Stimulated activated CD4-positive, alpha-beta T cell treated with anti-CD3 and anti-CD28 coated beads, Interleukin-4, amount 100 ng/mL, for 4 hours (primary cell): ENCODE results near the gene RAET1G.
"Not testable (repeated sequence)": the region's sequence is repeated elsewhere in the genome, so short reads cannot be mapped to it uniquely, and the experiment has no call there.

Experiments used
- DNase-seq, 2 experiments: peaks; one replicate each; pipeline ENCODE4 v3.0.0-alpha.2; 2020

Gene RAET1G

GRCh38 chr6:149922642-149923326 lies at the start of gene RAET1G:
TSS of gene RAET1G (minus strand) at chr6:149923121. CDS start at chr6:149923010, 111 bp downstream.
- peak; percentile 75 to 84 for DNase-seq

DNA sequence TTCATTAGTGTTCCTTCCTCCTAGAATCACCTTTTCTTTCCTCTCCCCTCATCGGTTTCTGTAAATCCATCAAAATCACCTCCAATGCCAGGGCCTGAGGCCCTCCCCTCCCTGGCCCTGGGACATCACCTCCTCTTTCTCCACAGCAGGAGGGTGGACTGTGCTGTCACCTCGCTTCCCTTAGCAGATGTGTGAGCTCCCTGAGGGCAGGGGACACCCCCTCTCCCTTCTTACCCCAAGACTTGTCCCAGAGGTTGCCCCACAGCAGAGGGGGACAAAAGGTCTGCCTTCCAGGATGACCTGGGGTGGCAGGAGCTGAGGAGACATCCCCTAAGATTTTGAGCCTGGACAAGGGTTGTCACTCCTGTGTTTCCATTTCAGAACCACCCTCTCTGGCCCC lies 46.7 kb upstream of the RAET1G start:
- DNase-seq, result no peak

DNA sequence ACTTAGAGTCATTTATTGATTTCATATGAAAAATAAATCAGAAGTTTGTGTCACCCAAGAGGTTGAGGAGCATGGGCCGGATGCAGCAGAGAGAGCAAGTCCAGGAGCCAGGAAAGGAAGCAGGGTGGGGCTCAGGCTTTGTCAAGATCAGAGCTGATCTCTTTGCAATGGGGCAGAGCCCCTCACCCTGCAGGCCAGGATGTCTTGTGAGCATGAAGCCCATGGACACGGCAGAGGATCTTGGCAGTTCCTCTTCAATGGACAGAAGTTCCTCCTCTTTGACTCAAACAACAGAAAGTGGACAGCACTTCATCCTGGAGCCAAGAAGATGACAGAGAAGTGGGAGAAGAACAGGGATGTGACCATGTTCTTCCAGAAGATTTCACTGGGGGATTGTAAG lies 46.0 kb upstream of the RAET1G start:
- not testable (repeated sequence) for DNase-seq

- not testable (repeated sequence) for DNase-seq
Observed at GRCh38 chr6:149967999-149968398, 45.1 kb upstream of the RAET1G start.

DNA sequence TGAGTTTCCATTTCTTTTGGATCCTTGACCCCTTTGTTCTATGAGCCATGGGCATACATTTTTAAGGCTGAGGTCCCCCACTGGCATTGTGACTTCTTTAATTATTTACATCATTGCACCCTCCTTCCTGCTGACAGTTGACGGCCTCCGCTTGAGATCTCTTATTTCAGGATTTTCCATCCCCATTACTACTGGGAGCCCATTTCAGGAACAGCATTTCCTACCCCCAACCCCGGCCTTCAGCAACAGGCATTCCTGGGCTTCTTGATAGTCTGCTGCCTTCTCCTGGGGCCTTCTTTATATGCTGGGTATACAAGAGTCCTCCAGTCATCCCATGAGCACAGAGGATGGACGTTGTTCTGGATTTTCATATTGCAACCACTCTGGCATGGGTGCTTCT lies 44.7 kb upstream of the RAET1G start:
- DNase-seq, result no peak

GRCh38 chr6:149966319-149966718 lies 43.4 kb upstream of the RAET1G start:
- DNase-seq, result not testable (repeated sequence)

DNA sequence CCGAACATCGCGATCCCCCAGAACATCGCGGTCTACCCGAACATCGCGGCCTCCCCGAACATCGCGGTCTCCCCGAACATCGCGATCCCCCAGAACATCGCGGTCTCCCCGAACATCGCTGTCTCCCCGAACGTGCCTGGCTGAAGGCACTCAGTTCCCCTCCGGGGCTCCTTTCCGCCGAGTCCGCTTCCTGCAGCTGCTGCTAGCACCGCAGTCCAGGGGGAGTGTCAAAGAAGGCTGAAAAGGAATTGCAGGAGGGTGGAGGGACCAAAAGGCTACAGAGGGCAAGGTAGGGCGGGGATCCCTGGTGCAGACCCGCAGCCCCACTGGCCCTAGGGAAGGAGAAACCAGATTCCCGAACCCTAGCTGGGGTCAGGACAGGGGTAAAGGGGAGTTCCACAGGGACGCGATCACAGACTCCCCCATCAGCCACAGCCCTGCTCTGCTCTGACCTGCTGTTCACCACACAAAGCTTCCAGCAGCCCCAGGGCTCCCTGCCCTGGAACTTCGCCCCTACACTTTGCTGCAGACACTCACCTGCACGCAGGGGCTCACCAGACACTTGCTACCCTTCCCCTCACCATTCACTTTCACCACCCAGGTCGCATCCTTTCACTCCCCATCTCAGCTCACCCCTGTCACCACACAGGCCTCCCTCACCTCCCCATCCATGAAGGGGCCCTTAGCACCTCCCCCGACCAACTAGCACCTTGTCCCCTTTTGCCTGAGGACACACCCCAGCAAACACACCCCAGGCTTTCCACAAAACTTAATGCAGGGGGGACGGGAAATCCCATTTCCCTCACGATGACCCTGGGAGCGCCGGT lies 42.5 kb upstream of the RAET1G start:
- peak in 1 of 2 experiments; percentile 15 for DNase-seq

DNA sequence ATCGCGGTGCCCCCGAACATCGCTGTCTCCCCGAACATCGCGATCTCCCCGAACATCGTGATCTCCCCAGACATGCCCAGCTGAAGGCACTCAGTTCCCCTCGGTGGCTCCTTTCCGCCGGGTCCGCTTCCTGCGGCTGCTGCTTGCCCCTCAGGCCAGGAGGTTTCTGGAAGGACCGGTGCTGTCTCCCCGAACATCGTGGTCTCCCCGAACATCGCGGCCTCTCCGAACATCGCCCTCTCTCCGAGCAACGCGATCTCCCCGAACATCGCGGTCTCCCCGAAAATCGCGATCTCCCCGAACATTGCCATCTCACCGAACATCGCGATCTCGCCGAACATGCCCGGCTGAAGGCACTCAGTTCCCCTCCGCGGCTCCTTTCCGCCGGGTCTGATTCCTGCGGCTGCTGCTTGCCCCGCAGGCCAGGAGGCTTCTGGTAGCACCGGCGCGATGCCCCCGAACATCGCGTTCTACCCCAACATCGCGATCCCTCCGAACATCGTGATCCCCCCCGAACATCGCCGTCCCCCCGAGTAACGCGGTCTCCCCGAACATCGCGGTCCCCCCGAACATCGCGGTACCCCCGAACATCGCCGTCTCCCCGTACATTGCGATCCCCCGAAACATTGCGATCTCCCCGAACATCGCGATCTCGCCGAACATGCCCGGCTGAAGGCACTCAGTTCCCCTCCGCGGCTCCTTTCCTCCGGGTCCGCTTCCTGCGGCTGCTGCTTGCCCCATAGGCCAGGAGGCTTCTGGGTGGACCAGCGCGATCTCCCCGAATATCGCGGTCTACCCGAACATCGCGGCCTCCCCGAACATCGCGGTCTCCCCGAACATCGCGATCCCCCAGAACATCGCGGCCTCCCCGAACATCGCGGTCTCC lies 41.6 kb upstream of the RAET1G start:
- peak in 1 of 2 experiments; percentile 19 for DNase-seq

DNA sequence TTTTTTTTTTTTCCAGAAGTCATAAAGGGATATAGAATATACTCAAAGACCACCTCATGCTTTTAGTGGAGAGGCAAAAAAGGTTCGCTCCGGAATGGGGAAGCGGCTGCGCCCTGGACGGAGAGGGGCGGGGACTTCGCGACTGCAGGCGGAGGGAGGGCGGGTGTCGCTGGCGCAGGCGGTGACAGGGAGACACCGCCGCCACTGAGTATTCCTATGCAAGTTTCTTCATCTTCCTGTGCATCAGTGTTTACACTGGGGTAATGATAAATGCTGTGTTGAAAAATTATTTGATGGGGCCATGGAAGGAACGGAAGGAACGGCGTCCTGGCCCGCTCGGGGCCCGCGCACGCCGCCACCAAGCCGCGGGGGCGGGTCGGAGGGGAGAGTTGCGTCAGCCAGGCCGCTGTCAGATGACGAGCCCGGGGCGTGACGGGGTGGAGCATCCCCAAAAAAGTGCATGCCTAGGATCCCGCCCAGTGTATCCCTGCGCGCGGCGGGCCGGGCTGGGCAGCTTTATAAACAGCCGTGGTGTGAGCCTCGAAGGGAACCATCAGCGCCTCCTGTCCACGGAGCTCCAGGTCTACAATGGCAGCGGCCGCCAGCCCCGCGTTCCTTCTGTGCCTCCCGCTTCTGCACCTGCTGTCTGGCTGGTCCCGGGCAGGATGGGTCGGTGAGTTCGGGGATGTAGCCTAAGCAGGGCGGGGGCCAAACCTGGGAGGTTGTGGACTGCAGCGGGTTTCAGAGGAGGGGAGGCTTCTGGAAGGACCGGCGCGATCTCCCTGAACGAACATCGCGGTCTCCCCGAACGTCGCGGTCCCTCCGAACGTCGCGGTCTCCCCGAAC lies 40.8 kb upstream of the RAET1G start, which contains the start of gene ULBP1:
TSS of gene ULBP1 (plus strand) at position 482 of the 846 bp plus-strand sequence. CDS start at position 589, 107 bp downstream.
- DNase-seq, result peak; percentile 73 to 75

- peak; percentile 40 to 46 for DNase-seq
Observed at GRCh38 chr6:149963212-149963461, 40.2 kb upstream of the RAET1G start.

DNA sequence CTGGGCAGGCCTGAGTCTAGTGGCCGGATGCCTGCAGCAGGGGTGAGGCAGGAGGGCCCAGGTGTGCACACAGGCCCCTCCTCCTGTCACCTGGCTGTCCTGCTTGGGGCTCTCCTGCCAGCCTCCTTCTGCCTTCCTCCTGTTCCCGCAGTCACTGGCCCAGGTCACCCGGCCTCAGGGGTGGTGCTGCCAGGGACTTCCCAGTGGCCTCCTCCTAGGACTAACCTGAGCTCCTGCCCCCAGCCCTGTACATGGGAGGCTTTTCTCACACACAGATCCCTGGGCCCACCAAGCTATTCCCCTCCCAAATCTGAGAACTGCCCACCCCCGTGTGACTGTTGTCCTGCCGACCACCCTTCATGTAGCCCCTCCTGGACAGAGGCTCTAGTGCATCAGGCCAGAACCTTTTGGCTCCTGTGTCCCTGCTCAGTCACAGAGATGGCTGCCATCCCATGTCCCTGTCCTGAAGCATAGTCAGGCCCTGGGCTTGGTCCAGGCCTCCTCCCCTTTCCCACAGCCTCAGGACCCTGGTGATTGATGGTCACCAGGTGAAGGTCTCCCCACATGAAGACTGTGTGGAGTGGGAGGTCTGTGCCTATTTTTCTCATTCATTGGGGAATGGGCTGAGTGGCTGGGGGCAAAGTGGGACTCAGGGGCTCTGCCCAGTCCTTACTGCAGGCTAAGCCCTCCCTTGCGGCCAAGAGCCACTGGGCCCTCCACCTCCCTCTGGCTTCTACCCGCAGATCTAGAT lies 39.7 kb upstream of the RAET1G start:
- no peak for DNase-seq

DNA sequence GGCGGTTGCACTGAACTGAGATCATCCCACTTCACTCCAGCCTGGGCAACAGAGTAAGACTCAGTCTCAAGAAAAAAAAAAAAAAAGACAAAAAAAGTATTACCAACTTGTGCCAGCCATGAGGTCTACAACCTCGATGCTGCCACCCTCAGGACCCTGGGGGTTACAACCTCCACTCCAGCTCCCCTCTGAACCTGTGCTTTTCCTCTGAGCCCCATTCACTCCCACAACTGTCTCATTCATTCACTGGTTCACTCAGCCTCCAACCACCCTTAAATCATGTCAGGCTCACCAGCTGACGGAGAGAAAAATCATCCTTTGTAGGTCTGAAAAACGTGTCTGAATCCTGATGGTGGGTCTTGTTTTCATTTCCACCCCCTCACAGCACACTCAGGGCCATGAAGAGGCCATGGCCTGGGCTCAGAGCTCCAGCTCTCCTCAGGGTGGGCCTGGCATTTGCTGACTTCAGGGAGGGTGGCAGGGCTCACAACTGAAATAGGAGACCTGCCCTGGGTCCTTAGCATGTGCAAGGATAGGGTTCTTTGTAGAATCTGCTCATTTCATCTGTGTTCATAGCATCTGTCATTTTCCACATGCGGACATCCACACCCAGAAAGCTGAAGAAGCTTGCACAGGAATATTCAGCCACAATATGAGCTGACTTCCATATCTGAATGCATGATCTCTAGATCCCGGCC lies 39.0 kb upstream of the RAET1G start:
- DNase-seq, result peak; percentile 22 to 50

GRCh38 chr6:149960488-149960887 lies 37.6 kb upstream of the RAET1G start:
- no peak for DNase-seq

GRCh38 chr6:149959806-149960205 lies 36.9 kb upstream of the RAET1G start:
- not testable (repeated sequence) for DNase-seq

DNA sequence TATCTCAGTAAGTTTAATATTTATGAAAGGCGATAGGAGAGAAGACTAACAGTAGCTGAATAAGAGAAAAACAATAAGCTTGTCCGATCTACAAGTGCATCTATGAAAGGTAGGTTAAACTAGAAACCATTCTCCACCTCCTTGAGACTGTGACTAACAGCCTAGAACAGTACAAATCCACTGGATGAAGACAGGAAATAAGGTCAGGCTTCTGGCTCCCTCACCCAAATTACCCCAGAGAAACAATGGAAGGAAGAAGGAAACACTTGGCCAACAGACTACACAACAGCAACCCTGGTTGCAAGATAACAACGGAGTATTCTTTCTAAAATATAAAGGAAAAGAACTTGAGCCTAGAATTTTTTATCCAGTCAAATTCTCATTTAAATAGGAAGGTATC lies 35.2 kb upstream of the RAET1G start:
- DNase-seq, result not testable (repeated sequence)

- not testable (repeated sequence) for DNase-seq
Observed at GRCh38 chr6:149955654-149956317, 32.9 kb upstream of the RAET1G start.

DNA sequence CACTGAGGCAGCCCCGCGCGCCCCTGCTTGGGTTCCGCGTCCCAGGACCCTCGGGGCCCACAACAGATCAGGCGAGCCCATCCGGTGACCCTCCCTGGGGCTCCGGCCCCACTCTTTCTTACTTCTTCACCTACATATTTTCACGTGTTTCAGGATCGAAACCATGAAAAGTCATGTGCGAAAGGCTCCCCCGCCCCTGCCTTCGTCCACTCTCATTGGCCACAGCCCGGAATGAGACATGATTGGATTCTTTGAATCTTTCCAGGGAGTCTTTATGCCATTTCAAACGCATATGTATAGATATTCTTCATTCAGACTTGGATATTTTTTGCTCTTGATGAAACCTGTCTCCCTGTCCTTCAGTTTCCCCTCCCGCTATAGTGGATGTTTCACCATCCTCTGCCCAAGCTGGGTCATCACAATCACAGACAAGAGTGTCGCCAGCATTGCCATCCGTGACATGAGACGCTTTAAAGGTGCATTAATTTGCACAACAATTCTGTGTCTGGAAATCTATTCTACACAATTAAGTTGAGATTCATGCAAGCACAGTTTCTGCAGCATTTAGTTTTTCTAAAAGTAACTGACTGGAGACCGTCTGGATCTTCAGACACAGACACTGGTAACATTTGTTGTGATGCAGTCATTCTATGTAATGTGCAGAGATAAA lies 32.2 kb upstream of the RAET1G start:
- DNase-seq, result not testable (repeated sequence)

DNA sequence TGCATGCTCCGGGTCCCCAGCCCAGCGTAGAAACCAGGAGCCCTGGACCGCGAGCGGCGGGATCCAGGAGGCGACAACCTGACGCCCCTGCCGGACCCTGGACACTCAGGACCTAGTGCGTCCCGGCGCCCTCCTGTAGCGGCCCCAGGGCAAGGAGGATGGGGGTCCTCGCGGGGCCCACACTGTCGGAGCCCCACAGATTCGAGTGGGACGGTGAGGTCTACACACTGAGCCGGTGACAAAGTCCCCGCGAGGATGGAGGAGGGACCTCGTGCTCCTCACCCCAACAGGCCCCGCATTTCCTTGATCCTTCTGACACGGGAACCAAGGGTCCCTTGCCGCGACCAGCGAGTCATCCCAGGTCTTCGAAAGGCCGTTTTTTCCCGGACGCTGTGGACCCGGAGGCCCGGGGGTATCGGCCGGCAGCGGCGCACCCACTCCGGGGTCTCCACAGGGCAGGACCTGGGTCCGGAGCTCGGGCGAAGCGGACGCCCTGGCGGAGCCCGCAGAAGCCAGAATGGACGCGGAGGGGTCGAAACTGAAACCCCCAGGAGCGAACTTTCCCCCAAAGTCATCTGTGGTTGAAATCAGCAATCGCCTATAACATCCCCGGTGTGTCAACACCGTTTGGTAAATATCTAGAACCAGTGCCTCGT lies 31.5 kb upstream of the RAET1G start:
- DNase-seq, result not testable (repeated sequence)

DNA sequence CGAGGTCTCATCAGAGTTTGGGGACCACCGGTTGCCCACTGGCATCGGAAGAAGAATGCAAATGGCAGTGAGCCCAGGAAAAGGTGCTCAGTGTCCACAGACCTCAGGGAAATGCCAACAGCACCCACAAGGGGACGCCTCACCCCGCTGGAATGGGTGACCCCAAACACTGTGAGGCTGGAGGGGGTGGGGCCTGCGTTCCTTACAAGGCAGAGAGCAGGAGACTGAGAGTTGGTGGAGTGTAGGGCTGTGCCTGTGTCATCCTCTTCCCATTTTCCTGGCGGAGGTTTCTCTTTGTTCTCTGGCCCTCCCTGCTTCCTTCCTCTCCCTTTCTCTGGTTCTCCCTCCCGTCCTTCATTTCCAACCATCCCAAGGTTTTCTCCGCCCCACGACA lies 31.0 kb upstream of the RAET1G start:
- DNase-seq, result not testable (repeated sequence)
